Ramos (cell line): Measurements from ENCODE around the gene ZNF778.

ENCODE experiments used
- in situ Hi-C: fragments of 300-500 bp; cut with MboI; formaldehyde crosslinking; loops from one replicate; pipeline ENCODE4 v1.14.3; 2022; ENCODE audit warnings: low sequenced_read_pairs; ENCODE audit not compliant: unreplicated experiment

Gene ZNF778

GRCh38 chr16:89217388-89218191, at the start of gene ZNF778:
Gene ZNF778, plus strand, starts transcription at chr16:89217703. Its CDS starts 3,425 bp downstream, at chr16:89221128.
- in situ Hi-C loops = loop anchor here (5.0 to 10.0 kb wide), 2 partner anchors 405 to 483 kb away; partner anchors contain the start of gene APRT

DNA sequence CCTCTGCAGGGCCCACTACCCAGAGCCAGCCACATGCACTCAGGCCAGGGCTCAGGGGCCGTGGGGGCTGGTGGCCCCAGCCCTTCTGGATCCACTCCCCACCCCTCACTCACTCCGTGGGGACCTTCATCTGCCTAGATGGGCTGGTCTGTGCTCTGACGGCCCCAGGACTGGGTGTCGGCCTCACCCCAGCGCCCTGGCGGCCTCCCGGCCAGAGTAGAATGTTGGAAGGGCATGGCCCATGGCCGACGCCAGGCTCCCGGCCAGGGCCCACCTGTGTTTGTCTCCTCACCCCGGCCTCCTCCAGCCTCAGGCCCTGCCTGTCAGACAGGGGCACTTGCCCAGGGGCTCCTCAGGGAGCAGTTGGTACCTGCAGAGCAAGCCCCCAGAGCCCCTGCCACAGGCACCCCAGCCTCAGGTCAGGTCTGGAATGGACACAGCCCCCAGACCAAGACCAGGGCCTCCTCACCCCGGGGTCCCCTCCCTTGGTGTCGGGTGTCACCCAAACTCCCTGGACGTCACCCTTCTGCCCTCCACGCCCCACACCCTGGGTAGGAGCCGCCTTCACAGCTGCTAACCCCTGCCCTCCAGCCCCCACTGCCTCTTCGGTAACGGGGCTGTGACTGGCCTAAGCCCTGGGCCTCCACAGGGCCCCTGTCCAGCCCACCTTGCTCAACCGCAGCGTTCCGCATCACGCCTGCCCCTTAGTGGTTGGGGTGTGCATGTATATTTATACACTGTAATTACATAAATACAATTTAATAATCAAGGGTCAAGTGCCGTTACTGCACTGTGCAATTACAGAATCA, 48.9 kb upstream of the ZNF778 start:
- in situ Hi-C loops = loop anchor here (5.0 to 10.0 kb wide), 2 partner anchors 351 to 424 kb away; no protein-coding TSS in a partner anchor

- in situ Hi-C loops = loop anchor here (5.0 to 10.0 kb wide), 2 partner anchors 352 to 425 kb away; no protein-coding TSS in a partner anchor
Observed at GRCh38 chr16:89169778-89170177, 47.7 kb upstream of the ZNF778 start.

DNA sequence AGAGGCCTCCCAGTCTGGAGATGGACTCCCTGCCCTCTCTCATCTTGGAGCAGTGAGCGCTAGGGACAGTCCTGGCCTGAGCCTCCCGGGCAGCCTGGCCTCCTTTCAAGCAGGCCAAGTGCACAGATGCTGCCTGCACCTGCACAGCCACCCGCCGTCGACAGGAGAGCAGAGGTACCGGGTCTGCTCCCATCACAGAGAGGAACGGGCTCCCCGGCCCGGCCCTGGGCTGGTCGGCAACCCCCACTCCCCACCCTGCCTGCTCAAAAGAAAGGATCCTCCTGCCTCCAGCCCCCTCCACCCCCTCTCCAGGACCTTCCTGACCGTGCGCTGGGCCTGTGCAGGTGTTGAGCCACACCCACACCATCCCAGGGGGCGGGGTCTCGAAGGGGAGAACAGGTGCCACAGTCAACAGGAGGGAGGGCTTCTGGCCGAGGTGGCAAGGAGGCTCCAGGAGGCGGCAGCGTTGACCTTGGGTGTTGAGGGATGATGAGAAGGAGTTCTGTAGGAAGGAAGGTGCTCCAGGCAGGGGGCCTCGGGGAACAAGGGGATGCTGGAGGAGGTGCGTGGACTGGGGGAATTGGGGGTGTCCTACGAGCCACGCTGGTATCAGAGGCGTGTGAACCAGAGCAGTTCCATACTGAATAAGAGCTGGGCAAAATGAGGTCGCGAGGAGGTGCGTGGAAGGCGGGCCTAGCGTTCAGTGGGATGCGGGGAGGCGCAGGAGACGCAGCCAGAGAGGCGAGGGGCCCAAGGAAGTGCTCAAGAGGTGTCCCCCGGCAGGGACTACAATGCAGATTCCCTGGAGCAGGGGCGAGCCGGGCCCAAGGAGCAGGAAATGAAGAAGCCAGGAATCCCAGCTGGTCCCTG, 46.9 kb upstream of the ZNF778 start:
- in situ Hi-C loops = no loop called here

DNA sequence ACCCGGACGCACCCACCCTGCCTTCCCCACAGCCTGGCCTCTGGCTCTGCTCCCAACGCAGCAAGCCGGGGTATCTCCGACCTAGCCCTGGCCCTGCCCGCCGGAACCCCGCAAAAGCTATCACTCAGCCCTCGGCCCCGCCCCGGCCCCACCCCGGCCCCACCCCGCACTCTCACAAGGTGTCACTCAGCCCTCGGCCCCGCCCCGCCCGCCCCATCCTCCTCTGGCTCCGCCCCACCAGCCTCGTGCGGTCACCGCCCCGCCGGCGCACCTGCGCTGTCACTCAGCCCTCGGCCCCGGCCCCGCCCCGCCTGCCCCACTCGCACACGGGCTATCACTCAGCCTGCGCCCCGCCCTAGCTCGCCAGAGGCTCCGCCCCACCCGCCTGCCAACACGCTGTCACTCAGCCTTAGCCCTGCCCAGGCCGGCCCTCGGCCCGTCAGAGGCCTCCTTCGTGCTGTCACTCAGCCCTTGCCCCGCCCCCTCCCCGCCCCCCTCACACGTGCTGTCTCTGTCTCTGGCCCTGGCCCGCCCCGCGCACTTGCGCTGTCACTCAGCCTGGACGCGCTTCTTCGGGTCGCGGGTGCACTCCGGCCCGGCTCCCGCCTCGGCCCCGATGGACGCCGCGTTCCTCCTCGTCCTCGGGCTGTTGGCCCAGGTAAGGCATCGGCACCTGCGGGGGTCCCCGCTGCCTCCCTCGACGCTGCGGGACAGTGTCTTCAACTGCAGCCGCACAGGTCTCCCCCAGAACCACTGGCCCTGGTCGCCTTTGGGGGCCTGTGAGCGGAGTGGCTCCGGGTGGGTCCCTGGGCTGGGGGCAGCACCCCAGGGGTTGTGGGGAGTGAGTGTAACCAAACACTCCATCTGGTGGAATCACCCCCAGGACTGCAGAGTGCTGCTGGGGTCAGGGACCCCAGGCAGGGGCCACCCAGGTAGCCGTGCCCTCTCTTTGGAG, 46.0 kb upstream of the ZNF778 start, which contains the start of gene CDH15:
Gene CDH15, plus strand, starts transcription at position 533 of the 955 bp plus-strand sequence. Its CDS starts 84 bp downstream, at position 617.
- in situ Hi-C loops = no loop called here

DNA sequence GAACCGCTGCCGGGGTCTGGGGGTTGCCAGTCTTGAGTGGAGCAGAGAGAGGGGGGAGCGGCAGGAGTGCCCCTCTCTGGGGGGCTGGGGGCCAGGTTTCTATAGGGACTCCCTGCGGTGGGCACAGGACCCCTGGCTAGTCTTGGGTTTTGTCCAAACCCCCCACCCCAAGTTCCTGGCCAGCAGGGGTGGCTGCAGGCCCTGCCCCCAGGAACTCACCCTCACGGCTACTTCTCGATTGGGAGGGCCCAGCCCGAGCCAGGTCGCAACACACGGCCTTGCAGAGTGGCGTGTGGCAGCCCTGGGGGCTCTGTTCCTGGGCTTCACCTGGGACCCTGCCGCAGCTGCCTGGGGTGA, 45.4 kb upstream of the ZNF778 start:
- in situ Hi-C loops = no loop called here

- in situ Hi-C loops = no loop called here
Observed at GRCh38 chr16:89172528-89173173, 44.9 kb upstream of the ZNF778 start.

GRCh38 chr16:89173174-89173921, 44.2 kb upstream of the ZNF778 start:
- in situ Hi-C loops = no loop called here

DNA sequence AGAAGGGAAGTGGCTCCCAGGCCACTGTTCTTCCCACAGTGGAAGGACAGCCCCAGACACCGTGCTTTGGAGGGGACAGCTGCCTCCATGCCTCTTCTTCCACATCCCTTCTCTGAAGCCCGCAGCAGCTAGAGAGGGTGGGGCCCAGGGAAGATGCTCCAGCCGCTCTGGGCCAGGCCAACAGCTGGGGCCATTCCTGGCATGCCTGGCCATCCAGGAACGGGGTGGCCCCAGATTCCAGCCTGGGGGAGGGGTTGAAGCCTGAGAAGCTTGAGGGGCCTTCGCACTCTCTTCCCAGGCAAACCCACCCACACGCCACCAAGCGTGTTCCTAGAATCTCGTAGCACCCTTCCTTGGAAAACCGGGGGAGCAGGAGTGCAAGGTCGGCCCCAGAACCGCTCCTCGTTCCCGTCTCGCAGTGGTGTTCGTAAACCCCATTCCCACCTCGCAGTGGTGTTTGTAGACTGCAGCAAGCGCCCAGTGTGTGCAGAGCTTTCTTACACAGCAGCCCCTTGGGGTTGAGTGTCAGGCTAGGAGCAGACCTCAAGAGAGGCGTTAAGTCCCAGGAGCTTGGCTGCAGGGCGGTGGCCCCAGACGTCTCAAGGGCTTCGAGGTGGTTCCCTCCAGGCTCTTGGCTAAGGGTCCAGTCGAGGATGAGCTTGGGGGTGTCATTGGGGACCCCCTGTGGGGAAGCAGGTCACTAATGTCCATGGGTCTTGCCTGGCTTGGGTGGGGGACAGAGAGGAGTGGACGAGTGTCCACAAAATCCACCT, 43.3 kb upstream of the ZNF778 start:
- in situ Hi-C loops = no loop called here

DNA sequence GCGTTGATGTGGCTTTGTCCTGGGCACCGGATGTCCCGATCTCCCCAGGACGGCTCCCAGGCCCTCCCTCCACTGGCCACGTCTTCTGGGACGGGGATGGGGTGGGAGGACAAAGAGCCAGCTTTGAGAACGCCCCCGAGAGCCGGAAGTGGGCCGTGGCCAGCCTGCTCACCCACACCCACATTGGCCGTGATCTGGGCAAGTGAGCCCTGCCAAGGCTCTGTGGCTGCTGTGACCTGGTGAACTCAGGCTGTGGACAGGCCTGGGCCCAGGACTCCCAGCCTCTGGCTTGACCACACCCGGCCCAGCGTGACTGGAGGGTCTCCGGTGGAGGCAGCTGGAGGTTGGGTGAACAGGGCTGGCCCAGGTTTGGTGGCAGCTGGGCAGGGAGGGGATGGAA, 42.6 kb upstream of the ZNF778 start:
- in situ Hi-C loops = no loop called here

GRCh38 chr16:89175280-89176146, 42.0 kb upstream of the ZNF778 start:
- in situ Hi-C loops = no loop called here

- in situ Hi-C loops = no loop called here
Observed at GRCh38 chr16:89176147-89176690, 41.3 kb upstream of the ZNF778 start.

DNA sequence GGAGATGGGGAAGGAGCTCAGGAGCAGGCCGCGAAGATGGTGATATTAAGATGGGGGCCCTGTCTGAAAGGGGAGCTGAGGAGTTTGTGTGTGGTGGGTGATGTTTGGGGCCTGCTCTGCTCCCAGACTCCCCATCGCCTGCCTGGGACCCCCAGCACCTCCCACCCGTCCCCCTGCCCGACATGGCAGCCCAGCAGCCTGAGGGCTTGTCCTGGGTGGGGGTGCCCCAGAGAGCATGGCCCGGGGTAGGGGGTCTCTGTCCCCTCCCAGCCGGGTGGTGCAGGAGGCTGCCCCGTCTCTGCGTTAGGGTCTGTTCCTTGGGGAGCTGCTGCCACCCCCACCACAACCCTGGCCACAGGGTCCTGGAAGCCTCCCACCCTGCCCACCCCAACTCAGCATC, 40.8 kb upstream of the ZNF778 start:
- in situ Hi-C loops = no loop called here

DNA sequence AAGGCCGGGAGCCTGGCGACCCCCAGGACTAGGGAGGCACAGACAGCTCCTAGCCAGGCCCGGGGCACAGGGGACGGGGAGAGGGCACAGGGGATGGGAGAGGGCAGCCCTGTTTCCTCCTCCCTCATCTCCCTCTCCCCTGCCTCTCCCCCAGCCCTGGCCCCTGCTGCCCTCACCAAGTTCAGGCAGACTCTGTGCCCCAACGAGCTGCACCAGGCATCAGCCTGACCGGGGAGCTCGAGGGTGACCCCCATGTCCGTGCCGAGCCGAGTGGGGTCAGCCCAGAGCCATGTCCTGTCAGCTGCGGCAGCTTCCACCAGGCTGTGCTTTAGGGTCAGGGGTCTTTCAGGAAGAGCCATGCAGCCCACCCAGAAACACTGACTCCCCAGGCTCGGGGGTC, 40.0 kb upstream of the ZNF778 start:
- in situ Hi-C loops = no loop called here

DNA sequence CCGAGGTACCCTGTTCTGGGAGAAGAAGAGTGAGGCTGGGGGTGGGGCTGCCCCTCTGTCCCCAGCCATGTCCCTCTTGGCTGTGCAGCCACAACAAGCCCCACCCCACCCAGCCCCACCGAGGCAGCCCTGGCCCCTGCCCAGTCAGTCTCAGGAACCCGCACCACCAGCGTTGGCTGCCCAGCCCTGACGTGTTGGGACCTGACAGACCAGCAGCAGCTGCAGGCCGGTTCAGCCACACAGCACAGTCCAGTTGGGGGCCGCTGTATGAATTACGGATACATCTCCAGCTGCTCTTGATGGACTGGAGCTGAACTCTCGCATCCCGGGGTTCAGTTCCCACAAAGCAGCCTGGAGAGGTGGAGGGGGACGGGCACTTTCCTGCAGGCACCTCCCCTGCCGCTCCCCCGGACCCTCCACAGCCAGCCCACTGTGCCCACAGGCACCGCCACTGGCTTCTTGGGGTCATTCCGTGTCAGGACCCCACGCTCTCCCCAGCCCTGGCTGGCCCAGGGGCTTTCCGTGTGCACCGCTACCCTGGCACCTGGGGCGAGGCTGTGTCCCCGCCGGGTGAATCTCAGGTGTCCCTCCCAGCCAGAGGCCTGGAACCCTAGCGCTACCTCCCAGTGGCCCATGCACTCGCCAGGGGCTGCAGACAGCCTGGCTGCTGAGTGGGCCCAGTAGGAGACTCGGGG, 38.9 kb upstream of the ZNF778 start:
- in situ Hi-C loops = no loop called here

DNA sequence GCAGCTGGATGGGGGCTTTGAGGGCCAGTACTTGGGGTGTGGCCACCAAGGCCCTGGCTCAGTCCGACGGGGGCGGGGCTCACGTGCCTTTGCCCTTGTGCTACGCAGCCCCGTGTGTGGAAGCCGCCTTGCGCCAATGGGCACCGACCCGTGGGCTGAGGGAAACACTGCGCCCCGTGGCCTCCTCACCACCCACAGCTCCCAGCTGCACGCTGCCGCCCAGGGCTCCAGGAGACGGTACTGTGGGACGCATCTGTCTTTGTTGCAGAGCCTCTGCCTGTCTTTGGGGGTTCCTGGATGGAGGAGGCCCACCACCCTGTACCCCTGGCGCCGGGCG, 38.4 kb upstream of the ZNF778 start:
- in situ Hi-C loops = no loop called here
